ENCODE results near the gene GOT2. TPM values are rescaled to one million over a fixed set of nuclear protein-coding genes. Genes with fewer than 3 reads are reported as not detected.
A peak's percentile ranks its signal among the peaks of the same experiment; 100 is the strongest.
"Not testable (repeated sequence)": the region's sequence is repeated elsewhere in the genome, so short reads cannot be mapped to it uniquely, and the experiment has no call there.

Gene GOT2
- total RNA-seq, 1 donor from 2014 or later, result 50.7 TPM

GRCh38 chr16:58678269-58678668 lies 55.8 kb downstream of the GOT2 start:
- Histone ChIP-seq H3K27me3 (ENCODE audit: low read depth) (no peaks in the 10 kb centered on the region), H3K4me3 (no peak overlapping the region), H3K4me1 (peaks cover 7% of the 10 kb centered on the region), H3K9me3 (no peaks in the 10 kb centered on the region), H3K27ac (no peak overlapping the region), H3K36me3 (peaks cover 49% of the 10 kb centered on the region)
- intact Hi-C loops (cut with DNase I), result no loop called here
- ATAC-seq (no peak), DNase-seq (no peak)
- TF ChIP-seq CTCF (IDR thresholded peaks at IDR 0.05), result no peak

GRCh38 chr16:58670946-58671583 lies 63.1 kb downstream of the GOT2 start:
- intact Hi-C loops (cut with DNase I), result no loop called here
- no peak for TF ChIP-seq CTCF (IDR thresholded peaks at IDR 0.05)

GRCh38 chr16:58670177-58670576 lies 63.9 kb downstream of the GOT2 start:
- Histone ChIP-seq H3K36me3 (peaks cover 59% of the 10 kb centered on the region), H3K4me1 (no peaks in the 10 kb centered on the region), H3K27ac (no peak overlapping the region), H3K9me3 (no peaks in the 10 kb centered on the region), H3K27me3 (ENCODE audit: low read depth) (no peaks in the 10 kb centered on the region), H3K4me3 (no peak overlapping the region)
- ATAC-seq (no peak), DNase-seq (no peak)
- intact Hi-C loops (cut with DNase I), result no loop called here
- no peak for TF ChIP-seq CTCF (IDR thresholded peaks at IDR 0.05)

More at GRCh38 chr16:58670946-58671583, 63.1 kb downstream of the GOT2 start:
- H3K27ac ChIP-seq, result no peak overlapping the region
- peaks cover 64% of the 10 kb centered on the region for H3K36me3 ChIP-seq
- no peak for DNase-seq
- H3K9me3 ChIP-seq, result no peaks in the 10 kb centered on the region
- no peak overlapping the region for H3K4me3 ChIP-seq
- ATAC-seq, result peak in 1 of 2 donors; percentile 18
- no peaks in the 10 kb centered on the region for H3K27me3 ChIP-seq (ENCODE audit: low read depth)
- no peaks in the 10 kb centered on the region for H3K4me1 ChIP-seq

- intact Hi-C loops (cut with DNase I), result no loop called here
- Histone ChIP-seq H3K36me3 (peaks cover 22% of the 10 kb centered on the region), H3K9me3 (no peaks in the 10 kb centered on the region), H3K4me3 (no peak overlapping the region), H3K27me3 (ENCODE audit: low read depth) (no peaks in the 10 kb centered on the region), H3K4me1 (no peaks in the 10 kb centered on the region), H3K27ac (no peak overlapping the region)
- no peak for DNase-seq
- ATAC-seq, result no peak
- no peak for TF ChIP-seq CTCF (IDR thresholded peaks at IDR 0.05)
These were observed 68.9 kb downstream of the GOT2 start for GRCh38 chr16:58665200-58665599.

GRCh38 chr16:58661199-58661830 lies 72.8 kb downstream of the GOT2 start:
- intact Hi-C loops (cut with DNase I), result no loop called here
- peak; percentile 55 for TF ChIP-seq CTCF (IDR thresholded peaks at IDR 0.05)

GRCh38 chr16:58659911-58660310 lies 74.2 kb downstream of the GOT2 start:
- ATAC-seq; H3K27ac ChIP-seq; H3K9me3 ChIP-seq; H3K27me3 ChIP-seq (ENCODE audit: low read depth); H3K36me3 ChIP-seq; intact Hi-C loops (cut with DNase I); DNase-seq; H3K4me1 ChIP-seq; H3K4me3 ChIP-seq: not testable (repeated sequence)

More at GRCh38 chr16:58661199-58661830, 72.8 kb downstream of the GOT2 start:
- H3K4me3 ChIP-seq, result no peak overlapping the region
- H3K27ac ChIP-seq, result no peak overlapping the region
- no peaks in the 10 kb centered on the region for H3K27me3 ChIP-seq (ENCODE audit: low read depth)
- H3K36me3 ChIP-seq, result peaks cover under 1% of the 10 kb centered on the region
- H3K4me1 ChIP-seq, result no peaks in the 10 kb centered on the region
- no peaks in the 10 kb centered on the region for H3K9me3 ChIP-seq
- DNase-seq, result no peak
- ATAC-seq, result peak; percentile 90 to 93
